GM06990 (cell line): Measurements from ENCODE around the gene SLC37A4.
"Not testable (repeated sequence)": the region's sequence is repeated elsewhere in the genome, so short reads cannot be mapped to it uniquely, and the experiment has no call there.

Source experiments
- DNase-seq: peaks from one replicate; pipeline ENCODE4 v3.0.0-alpha.2; 2011; ENCODE audit not compliant: insufficient read length; ENCODE audit errors: extremely low read depth
- H3K27me3 ChIP-seq: replicated peaks from 2 replicates; pipeline ENCODE4 v1.6.0; 2011; ENCODE audit warnings: low read length; ENCODE audit not compliant: control insufficient read depth, insufficient read depth
- H3K36me3 ChIP-seq: 2 replicates; pipeline ENCODE4 v1.5.1; 2011; ENCODE audit warnings: low read length; ENCODE audit not compliant: control insufficient read depth, insufficient read depth
- H3K4me3 ChIP-seq: replicated peaks from 2 replicates; pipeline ENCODE4 v1.5.1; 2011; ENCODE audit warnings: low read depth, mild to moderate bottlenecking, control low read depth, low read length
- TF ChIP-seq, protein P1 (sequence below): IDR thresholded peaks from 2 replicates; pipeline ENCODE4 v1.5.1; 2011; ENCODE audit warnings: low read length, control low read depth, mild to moderate bottlenecking, inconsistent platforms; ENCODE audit not compliant: insufficient read depth, poor library complexity, severe bottlenecking

SLC37A4 gene

DNA sequence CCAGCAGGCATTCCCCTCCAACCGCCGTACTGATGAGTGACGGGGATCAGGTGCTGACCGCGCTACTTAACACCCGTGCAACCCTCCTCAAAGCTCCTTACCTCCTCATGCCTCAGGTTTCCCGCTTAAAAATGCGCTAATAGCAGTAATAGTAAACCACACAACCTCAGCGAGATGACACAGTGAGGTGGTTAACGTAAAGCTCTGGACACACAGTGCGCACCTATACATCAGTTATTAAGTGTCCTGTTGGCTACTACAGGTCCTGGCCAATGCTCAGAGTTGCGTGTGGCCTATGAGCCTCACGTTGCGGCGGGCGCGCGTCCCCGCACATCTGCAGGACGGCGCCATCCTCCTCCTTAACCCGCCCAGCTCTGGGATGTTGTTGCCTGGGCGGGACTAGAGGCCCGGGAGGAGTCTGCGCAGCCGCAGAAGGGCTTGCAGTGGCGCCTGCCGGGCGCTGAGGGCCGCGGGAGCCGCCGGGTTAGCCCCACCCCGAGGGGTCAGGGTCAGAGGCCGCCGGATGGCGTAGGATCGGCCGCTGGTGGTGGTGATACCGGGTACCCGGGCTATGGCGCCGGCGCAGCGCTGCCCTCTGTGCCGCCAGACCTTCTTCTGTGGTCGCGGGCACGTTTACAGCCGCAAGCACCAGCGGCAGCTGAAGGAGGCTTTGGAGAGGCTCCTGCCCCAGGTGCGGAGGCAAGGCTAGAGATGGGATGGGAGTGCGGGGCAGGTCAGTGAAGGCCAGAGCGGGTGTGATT lies 32.9 kb downstream of the SLC37A4 start, which contains the start of gene CENATAC:
TSS of gene CENATAC (plus strand) at position 512 of the 761 bp plus-strand sequence. CDS start at position 572, 60 bp downstream.
- DNase-seq, result peak; percentile 93
- TF ChIP-seq, protein P1, sequence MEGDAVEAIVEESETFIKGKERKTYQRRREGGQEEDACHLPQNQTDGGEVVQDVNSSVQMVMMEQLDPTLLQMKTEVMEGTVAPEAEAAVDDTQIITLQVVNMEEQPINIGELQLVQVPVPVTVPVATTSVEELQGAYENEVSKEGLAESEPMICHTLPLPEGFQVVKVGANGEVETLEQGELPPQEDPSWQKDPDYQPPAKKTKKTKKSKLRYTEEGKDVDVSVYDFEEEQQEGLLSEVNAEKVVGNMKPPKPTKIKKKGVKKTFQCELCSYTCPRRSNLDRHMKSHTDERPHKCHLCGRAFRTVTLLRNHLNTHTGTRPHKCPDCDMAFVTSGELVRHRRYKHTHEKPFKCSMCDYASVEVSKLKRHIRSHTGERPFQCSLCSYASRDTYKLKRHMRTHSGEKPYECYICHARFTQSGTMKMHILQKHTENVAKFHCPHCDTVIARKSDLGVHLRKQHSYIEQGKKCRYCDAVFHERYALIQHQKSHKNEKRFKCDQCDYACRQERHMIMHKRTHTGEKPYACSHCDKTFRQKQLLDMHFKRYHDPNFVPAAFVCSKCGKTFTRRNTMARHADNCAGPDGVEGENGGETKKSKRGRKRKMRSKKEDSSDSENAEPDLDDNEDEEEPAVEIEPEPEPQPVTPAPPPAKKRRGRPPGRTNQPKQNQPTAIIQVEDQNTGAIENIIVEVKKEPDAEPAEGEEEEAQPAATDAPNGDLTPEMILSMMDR, result no peak
- H3K4me3 ChIP-seq, result peak within 1 kb of the TSS; percentile 88
- no peaks in the 10 kb centered on the region; the same call in 1 of the 2 replicates for H3K36me3 ChIP-seq
- H3K27me3 ChIP-seq, result no peaks in the 10 kb centered on the region

DNA sequence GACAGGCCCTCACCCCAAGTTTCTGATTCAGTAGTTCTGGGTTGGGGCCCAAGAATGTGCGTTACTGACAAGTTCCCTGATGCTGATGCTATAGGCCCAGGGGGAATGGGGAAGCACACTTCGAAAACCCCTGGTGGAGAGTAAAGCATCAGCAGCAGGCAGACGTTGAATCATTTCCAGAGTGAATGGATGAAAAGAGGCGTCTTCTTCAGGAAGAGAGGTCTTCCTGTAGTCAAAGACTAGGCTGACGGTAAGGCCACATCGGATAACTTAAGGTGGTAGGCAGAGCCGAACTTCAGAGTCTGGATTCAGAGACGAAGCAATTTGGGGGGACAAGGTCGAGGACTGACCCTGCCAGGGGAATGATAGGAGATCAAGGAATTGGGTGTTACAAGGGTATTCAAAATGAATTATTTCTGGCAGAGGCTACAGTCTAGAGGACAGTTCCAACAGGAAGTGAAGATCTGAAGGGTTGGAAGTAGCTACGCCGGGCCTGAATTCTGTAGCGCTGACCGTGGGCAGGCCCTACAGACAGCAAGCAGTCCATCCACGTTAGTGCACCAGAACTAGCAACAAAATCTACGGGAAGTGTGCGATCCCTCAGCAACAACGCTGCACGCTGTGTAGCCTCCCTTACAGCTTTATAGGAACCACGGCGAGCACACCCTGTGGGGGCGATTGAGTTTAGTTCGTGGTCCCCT lies 33.6 kb downstream of the SLC37A4 start:
- DNase-seq, result peak; percentile 41
- Histone ChIP-seq H3K27me3 (no peaks in the 10 kb centered on the region), H3K36me3 (no peaks in the 10 kb centered on the region), H3K4me3 (peak overlapping the region; percentile 88)
- TF ChIP-seq, protein P1, result peak; percentile 24

- H3K36me3 ChIP-seq, H3K27me3 ChIP-seq, DNase-seq, H3K4me3 ChIP-seq: not testable (repeated sequence)
Observed at GRCh38 chr11:118991486-118992038, 39.1 kb downstream of the SLC37A4 start.

GRCh38 chr11:118988280-118988679 lies 42.4 kb downstream of the SLC37A4 start:
- no peaks in the 10 kb centered on the region for H3K36me3 ChIP-seq
- TF ChIP-seq, protein P1, result no peak

DNA sequence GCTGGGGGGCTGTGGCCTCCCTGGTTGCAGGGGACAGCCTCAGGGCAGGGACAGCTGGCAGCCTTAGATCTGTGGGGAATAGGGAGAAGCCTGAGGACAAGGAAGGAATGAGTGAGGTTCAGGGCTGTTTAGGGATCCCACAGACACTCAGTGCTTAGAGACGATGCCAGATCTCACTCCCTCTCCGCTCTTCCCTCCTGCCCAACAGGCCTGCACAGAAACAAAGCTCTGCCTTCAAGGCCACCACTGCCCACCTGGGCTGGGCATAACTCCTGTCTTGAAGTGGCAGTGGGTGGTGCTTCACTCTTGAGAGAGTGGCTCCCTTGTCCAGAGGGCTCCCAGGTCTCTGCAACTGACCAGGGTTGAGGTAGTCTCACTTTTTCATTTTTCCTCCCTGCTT lies 45.9 kb downstream of the SLC37A4 start:
- no peaks in the 10 kb centered on the region for H3K36me3 ChIP-seq
- TF ChIP-seq, protein P1, result no peak
- no peak for DNase-seq
- no peaks in the 10 kb centered on the region; the same call in 1 of the 2 replicates for H3K27me3 ChIP-seq
- H3K4me3 ChIP-seq, result no peak overlapping the region

More at GRCh38 chr11:118988280-118988679, 42.4 kb downstream of the SLC37A4 start:
- Histone ChIP-seq H3K27me3 (no peaks in the 10 kb centered on the region), H3K4me3 (no peak overlapping the region)
- DNase-seq, result no peak

GRCh38 chr11:118984337-118984736 lies 46.3 kb downstream of the SLC37A4 start:
- not testable (repeated sequence) for H3K4me3 ChIP-seq, H3K36me3 ChIP-seq, H3K27me3 ChIP-seq, DNase-seq
